ENCODE results near the gene EEF1E1. TPM values are rescaled to one million over a fixed set of nuclear protein-coding genes. Genes with fewer than 3 reads are reported as not detected.

The EEF1E1 gene
- total and polyA plus RNA-seq, 4 donors = 12.9 to 30.6 (median 18.3) TPM

DNA sequence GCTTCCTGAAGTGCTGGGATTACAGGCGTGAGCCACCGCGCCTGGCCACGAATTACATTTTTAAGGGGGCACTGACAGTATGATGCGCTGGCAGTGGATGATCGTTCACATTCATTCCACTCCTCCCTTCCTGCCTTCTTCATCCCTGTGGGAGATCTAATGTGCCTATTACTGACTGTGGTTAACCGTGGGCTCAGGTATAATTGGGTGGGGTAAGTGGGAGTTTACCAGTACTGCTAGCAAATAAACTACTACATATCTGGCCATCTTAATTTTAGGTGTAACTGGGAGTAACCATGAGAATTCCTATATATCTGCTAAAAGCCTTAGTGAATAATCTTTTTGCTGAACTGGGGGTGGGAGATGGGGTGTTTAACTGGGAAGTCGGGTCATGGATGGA lies 31.6 kb downstream of the EEF1E1 start (continued):
- TF ChIP-seq, protein P1, sequence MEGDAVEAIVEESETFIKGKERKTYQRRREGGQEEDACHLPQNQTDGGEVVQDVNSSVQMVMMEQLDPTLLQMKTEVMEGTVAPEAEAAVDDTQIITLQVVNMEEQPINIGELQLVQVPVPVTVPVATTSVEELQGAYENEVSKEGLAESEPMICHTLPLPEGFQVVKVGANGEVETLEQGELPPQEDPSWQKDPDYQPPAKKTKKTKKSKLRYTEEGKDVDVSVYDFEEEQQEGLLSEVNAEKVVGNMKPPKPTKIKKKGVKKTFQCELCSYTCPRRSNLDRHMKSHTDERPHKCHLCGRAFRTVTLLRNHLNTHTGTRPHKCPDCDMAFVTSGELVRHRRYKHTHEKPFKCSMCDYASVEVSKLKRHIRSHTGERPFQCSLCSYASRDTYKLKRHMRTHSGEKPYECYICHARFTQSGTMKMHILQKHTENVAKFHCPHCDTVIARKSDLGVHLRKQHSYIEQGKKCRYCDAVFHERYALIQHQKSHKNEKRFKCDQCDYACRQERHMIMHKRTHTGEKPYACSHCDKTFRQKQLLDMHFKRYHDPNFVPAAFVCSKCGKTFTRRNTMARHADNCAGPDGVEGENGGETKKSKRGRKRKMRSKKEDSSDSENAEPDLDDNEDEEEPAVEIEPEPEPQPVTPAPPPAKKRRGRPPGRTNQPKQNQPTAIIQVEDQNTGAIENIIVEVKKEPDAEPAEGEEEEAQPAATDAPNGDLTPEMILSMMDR (IDR thresholded peaks at IDR 0.05; ENCODE audit: low read depth, low read length, missing input control) = no peak
- TF ChIP-seq FOXA2 (IDR thresholded peaks at IDR 0.05) = no peak
- no peak for TF ChIP-seq HNF4A (conservative IDR thresholded peaks at IDR 0.05)
- no peak for TF ChIP-seq YY1 (IDR thresholded peaks at IDR 0.05)

DNA sequence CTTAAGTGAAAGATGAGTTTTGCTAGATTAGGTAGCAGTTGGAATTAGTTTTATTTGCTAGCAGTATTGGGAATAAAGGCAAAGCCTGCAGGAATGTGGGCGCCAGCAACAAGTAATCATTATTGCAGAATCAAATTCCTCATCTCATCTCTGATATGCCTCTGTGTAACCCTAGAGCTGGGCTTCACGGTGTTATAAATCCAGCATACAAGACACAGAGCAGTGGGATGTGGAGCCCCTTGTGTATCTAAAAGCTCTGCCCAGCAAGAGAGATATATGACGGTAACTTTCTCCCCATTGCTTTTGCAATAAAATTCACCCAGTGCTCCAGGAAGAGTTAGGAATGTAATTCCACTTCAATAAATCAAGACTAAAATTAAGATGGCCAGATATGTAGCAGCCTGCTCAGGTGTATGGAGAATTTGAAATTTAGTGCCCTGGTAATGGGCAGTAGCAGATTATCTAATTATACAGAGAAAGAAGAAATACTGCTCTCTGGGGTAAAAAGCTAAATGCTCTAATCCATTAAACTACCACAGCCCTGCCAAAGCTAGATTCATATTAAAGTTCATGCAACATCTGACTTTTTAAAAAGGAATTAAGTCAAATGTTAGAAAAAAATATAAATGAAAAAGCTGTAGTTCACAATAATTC lies 32.6 kb downstream of the EEF1E1 start:
- TF ChIP-seq NR2F2 (IDR thresholded peaks at IDR 0.05) = no peak
- TF ChIP-seq, protein P2, sequence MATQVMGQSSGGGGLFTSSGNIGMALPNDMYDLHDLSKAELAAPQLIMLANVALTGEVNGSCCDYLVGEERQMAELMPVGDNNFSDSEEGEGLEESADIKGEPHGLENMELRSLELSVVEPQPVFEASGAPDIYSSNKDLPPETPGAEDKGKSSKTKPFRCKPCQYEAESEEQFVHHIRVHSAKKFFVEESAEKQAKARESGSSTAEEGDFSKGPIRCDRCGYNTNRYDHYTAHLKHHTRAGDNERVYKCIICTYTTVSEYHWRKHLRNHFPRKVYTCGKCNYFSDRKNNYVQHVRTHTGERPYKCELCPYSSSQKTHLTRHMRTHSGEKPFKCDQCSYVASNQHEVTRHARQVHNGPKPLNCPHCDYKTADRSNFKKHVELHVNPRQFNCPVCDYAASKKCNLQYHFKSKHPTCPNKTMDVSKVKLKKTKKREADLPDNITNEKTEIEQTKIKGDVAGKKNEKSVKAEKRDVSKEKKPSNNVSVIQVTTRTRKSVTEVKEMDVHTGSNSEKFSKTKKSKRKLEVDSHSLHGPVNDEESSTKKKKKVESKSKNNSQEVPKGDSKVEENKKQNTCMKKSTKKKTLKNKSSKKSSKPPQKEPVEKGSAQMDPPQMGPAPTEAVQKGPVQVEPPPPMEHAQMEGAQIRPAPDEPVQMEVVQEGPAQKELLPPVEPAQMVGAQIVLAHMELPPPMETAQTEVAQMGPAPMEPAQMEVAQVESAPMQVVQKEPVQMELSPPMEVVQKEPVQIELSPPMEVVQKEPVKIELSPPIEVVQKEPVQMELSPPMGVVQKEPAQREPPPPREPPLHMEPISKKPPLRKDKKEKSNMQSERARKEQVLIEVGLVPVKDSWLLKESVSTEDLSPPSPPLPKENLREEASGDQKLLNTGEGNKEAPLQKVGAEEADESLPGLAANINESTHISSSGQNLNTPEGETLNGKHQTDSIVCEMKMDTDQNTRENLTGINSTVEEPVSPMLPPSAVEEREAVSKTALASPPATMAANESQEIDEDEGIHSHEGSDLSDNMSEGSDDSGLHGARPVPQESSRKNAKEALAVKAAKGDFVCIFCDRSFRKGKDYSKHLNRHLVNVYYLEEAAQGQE (IDR thresholded peaks at IDR 0.05) = no peak
- TF ChIP-seq, protein P3, sequence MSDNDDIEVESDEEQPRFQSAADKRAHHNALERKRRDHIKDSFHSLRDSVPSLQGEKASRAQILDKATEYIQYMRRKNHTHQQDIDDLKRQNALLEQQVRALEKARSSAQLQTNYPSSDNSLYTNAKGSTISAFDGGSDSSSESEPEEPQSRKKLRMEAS (IDR thresholded peaks at IDR 0.05) = no peak
- no peak for TF ChIP-seq FOXA1 (IDR thresholded peaks at IDR 0.05)
- TF ChIP-seq RAD21 (IDR thresholded peaks at IDR 0.05) = no peak
- TF ChIP-seq HNF4A (conservative IDR thresholded peaks at IDR 0.05) = no peak
- TF ChIP-seq, protein P4, sequence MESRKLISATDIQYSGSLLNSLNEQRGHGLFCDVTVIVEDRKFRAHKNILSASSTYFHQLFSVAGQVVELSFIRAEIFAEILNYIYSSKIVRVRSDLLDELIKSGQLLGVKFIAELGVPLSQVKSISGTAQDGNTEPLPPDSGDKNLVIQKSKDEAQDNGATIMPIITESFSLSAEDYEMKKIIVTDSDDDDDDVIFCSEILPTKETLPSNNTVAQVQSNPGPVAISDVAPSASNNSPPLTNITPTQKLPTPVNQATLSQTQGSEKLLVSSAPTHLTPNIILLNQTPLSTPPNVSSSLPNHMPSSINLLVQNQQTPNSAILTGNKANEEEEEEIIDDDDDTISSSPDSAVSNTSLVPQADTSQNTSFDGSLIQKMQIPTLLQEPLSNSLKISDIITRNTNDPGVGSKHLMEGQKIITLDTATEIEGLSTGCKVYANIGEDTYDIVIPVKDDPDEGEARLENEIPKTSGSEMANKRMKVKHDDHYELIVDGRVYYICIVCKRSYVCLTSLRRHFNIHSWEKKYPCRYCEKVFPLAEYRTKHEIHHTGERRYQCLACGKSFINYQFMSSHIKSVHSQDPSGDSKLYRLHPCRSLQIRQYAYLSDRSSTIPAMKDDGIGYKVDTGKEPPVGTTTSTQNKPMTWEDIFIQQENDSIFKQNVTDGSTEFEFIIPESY (IDR thresholded peaks at IDR 0.05) = no peak
- no peak for TF ChIP-seq JUND (IDR thresholded peaks at IDR 0.05)
- no peak for TF ChIP-seq YY1 (IDR thresholded peaks at IDR 0.05)
- no peak for TF ChIP-seq FOXA2 (IDR thresholded peaks at IDR 0.05)
- no peak for TF ChIP-seq RXRA (IDR thresholded peaks at IDR 0.05)
- TF ChIP-seq SP1 (IDR thresholded peaks at IDR 0.05) = no peak
- TF ChIP-seq TAF1 (conservative IDR thresholded peaks at IDR 0.05) = no peak
- TF ChIP-seq, protein P1 (IDR thresholded peaks at IDR 0.05; ENCODE audit: low read depth, low read length, missing input control) = no peak
- no peak for TF ChIP-seq HNF4G (IDR thresholded peaks at IDR 0.05)
- TF ChIP-seq EGR1 (IDR thresholded peaks at IDR 0.05; ENCODE audit: low read depth in 2 of 2) = no peak
- no peak for TF ChIP-seq GABPA (IDR thresholded peaks at IDR 0.05 in 1 of 2, conservative IDR thresholded peaks at IDR 0.05 in 1 of 2)
- TF ChIP-seq, protein P5, sequence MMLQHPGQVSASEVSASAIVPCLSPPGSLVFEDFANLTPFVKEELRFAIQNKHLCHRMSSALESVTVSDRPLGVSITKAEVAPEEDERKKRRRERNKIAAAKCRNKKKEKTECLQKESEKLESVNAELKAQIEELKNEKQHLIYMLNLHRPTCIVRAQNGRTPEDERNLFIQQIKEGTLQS (IDR thresholded peaks at IDR 0.05) = no peak
- no peaks in the 10 kb centered on the region for H3K9me3 ChIP-seq (ENCODE audit: control insufficient read depth in 4 of 4, low read length in 3 of 4)
- H3K4me1 ChIP-seq (ENCODE audit: control insufficient read depth in 4 of 4, insufficient read depth in 4 of 4, low read length in 3 of 4) = peaks cover 6 to 15% (median 10%) of the 10 kb centered on the region in 4 donors
- DNase-seq (ENCODE audit: low spot score) = no peak
- no peak overlapping the region for H3K27ac ChIP-seq (ENCODE audit: low read depth in 1 of 2, low read length in 2 of 2)
- H3K4me3 ChIP-seq (ENCODE audit: low read depth in 1 of 3, low read length in 3 of 3) = no peak overlapping the region
- H3K36me3 ChIP-seq (ENCODE audit: control insufficient read depth in 4 of 4, insufficient read depth in 3 of 4, low read depth in 1 of 4, low read length in 3 of 4) = no peaks in the 10 kb centered on the region
- no peaks in the 10 kb centered on the region for H3K27me3 ChIP-seq (ENCODE audit: control insufficient read depth in 4 of 4, insufficient read depth in 4 of 4, low read length in 3 of 4)
- H3K9ac ChIP-seq (ENCODE audit: low read depth in 1 of 2, low read length in 2 of 2) = no peak overlapping the region
- 88% methylated on average over 3 of the region's 3 CpGs for WGBS

Data from liver (tissue), 9 donors.